ENCODE measurements around the gene RORB. TPM values are rescaled to one million over a fixed set of nuclear protein-coding genes. Genes with fewer than 3 reads are reported as not detected.

The RORB gene
- total RNA-seq, 1 donor from 2014 or later, result 0.21 TPM

GRCh38 chr9:74478606-74479005 lies 18.5 kb upstream of the RORB start:
- Histone ChIP-seq H3K4me1 (no peaks in the 10 kb centered on the region), H3K4me3 (no peak overlapping the region), H3K27ac (no peak overlapping the region), H3K27me3 (no peaks in the 10 kb centered on the region), H3K9me3 (no peaks in the 10 kb centered on the region), H3K36me3 (no peaks in the 10 kb centered on the region)
- no peak for TF ChIP-seq CTCF (IDR thresholded peaks at IDR 0.05)
- intact Hi-C loops (cut with DNase I), result no loop called here
- DNase-seq (ENCODE audit: low spot score in 2 of 2), result no peak

- Histone ChIP-seq H3K27me3 (no peaks in the 10 kb centered on the region), H3K27ac (no peak overlapping the region)
Observed at GRCh38 chr9:74479711-74480110, 17.4 kb upstream of the RORB start.

DNA sequence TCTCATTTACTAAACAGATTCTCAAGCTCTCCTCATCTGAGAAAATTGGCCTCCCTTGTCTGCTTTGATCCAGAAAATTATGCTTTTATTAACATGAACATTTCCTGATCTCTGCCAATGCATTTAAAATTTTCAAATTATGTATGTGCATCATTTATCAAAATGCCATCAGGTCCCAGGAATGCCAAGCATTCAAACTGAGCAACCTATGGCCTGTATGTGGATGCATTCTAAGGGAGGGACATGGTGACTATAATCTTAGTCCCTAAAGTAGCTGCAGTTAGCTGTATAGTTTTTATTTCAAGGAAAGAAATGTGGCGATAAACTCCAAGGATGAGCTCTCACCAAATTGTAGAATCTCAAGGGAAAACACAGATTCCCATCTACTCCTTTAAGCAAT lies 9.7 kb upstream of the RORB start:
- DNase-seq (ENCODE audit: low spot score in 2 of 2), result no peak
- H3K36me3 ChIP-seq, result no peaks in the 10 kb centered on the region
- H3K27me3 ChIP-seq, result no peaks in the 10 kb centered on the region
- no peaks in the 10 kb centered on the region for H3K4me1 ChIP-seq
- H3K27ac ChIP-seq, result no peak overlapping the region
- H3K4me3 ChIP-seq, result no peak overlapping the region
- intact Hi-C loops (cut with DNase I), result no loop called here
- no peak for TF ChIP-seq CTCF (IDR thresholded peaks at IDR 0.05)
- no peaks in the 10 kb centered on the region for H3K9me3 ChIP-seq

More at GRCh38 chr9:74479711-74480110, 17.4 kb upstream of the RORB start:
- intact Hi-C loops (cut with DNase I), result no loop called here
- Histone ChIP-seq H3K36me3 (no peaks in the 10 kb centered on the region), H3K4me3 (no peak overlapping the region), H3K4me1 (no peaks in the 10 kb centered on the region), H3K9me3 (no peaks in the 10 kb centered on the region)
- TF ChIP-seq CTCF (IDR thresholded peaks at IDR 0.05), result no peak
- no peak for DNase-seq (ENCODE audit: low spot score in 2 of 2)

DNA sequence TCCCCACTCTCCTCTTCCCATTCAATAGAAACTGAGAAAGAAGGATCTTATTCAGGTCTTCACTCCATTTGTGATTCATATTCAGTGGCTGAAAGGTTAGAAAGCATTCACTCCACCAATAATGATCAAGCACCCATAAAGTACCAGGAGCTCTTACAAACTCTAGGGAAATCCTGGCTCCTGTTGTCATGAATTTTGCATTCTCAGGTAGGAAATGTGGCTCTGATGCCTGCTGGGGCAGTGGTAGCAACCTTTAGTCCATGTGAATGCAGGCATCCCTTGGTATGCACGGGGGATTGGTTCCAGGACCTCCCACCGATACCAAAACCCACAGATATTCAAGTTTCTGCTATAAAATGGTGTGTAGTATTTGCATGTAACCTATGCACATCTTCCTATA lies 3.6 kb upstream of the RORB start:
- no peaks in the 10 kb centered on the region for H3K9me3 ChIP-seq
- no peaks in the 10 kb centered on the region for H3K36me3 ChIP-seq
- no peak overlapping the region for H3K4me3 ChIP-seq
- peaks cover 4 to 5% of the 10 kb centered on the region in 2 donors for H3K4me1 ChIP-seq
- intact Hi-C loops (cut with DNase I), result no loop called here
- no peaks in the 10 kb centered on the region for H3K27me3 ChIP-seq
- no peak overlapping the region for H3K27ac ChIP-seq
- TF ChIP-seq CTCF (IDR thresholded peaks at IDR 0.05), result no peak
- DNase-seq (ENCODE audit: low spot score in 2 of 2), result no peak

DNA sequence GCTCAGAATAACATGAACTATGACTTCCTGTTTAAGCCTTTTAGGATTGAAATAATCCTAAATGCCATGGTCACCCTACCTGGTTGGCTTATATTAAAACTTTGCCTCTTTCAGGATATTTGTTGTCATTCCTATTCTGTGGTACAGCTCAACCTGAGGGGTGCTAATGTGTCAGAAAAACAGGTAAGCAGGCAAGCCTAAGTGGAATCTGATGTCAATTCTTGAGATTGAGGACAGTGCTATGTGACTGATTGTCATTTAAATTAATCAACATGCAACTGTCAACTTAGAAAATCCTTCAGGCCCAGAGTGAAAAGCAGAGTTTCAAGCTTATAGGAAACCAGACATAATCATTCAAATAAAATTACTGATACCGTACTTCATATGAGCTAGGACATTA lies 2.6 kb upstream of the RORB start:
- Histone ChIP-seq H3K27me3 (no peaks in the 10 kb centered on the region), H3K27ac (no peak overlapping the region), H3K9me3 (no peaks in the 10 kb centered on the region), H3K4me1 (peaks cover 5 to 13% of the 10 kb centered on the region in 2 donors), H3K4me3 (no peak overlapping the region), H3K36me3 (no peaks in the 10 kb centered on the region)
- no peak for TF ChIP-seq CTCF (IDR thresholded peaks at IDR 0.05)
- no peak for DNase-seq (ENCODE audit: low spot score in 2 of 2)
- intact Hi-C loops (cut with DNase I), result no loop called here

DNA sequence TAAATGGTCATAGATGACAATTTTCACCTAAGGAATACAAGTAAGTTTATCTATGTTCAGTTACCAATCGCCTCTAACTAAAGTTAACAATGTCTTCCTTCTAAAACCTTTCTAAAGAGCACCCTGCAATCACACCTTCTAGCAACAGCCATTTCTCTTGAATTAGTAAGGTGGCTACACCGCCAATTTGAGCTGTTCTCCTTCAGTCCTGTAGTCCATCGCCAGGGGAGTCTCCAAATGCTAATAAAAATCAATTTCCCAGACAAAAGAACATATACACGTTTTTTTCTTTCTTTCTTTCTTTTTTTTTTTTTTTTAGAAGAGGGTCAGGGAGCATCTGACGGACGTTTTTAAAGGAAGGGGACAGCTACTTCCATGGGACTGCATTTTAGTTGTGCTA lies 729 bp upstream of the RORB start:
- intact Hi-C loops (cut with DNase I), result no loop called here
- TF ChIP-seq CTCF (IDR thresholded peaks at IDR 0.05), result no peak
- no peak overlapping the region for H3K27ac ChIP-seq
- peaks cover 5 to 13% of the 10 kb centered on the region in 2 donors for H3K4me1 ChIP-seq
- no peaks in the 10 kb centered on the region for H3K36me3 ChIP-seq
- no peaks in the 10 kb centered on the region for H3K9me3 ChIP-seq
- no peak for DNase-seq (ENCODE audit: low spot score in 2 of 2)
- H3K27me3 ChIP-seq, result no peaks in the 10 kb centered on the region
- H3K4me3 ChIP-seq, result peak overlapping the region; percentile 63 to 69

Data from ascending aorta (tissue), 2 donors.